Urinary bladder (tissue), 4 donors: Measurements from ENCODE around the gene CTSH. TPM values are rescaled to one million over a fixed set of nuclear protein-coding genes. Genes with fewer than 3 reads are reported as not detected.
"Not testable (repeated sequence)": the region's sequence is repeated elsewhere in the genome, so short reads cannot be mapped to it uniquely, and the experiment has no call there.

Experiments used
- DNase-seq: peaks from one replicate; pipeline ENCODE4 v3.0.0-alpha.2; 2015; ENCODE audit errors: extremely low spot score
- H3K27ac ChIP-seq: one replicate; pipeline ENCODE4 v1.5.1; 2013; ENCODE audit warnings: low read depth, mild to moderate bottlenecking, moderate library complexity
- H3K36me3 ChIP-seq: one replicate; pipeline ENCODE4 v1.6.1; 2013; ENCODE audit warnings: mild to moderate bottlenecking, moderate library complexity; ENCODE audit not compliant: insufficient read depth
- H3K4me1 ChIP-seq: one replicate; pipeline ENCODE4 v1.6.1; 2013; ENCODE audit warnings: mild to moderate bottlenecking, moderate library complexity; ENCODE audit not compliant: insufficient read depth
- H3K4me3 ChIP-seq: one replicate; pipeline ENCODE4 v1.5.1; 2013; ENCODE audit warnings: low read depth, low read length
- WGBS: extraction: QIAGEN DNeasy Blood & Tissue Kit; methylation state at CpG from one replicate; pipeline ENCODE4 v1.1.7; 2013; 5-methylcytosine and 5-hydroxymethylcytosine counted together
- polyA plus RNA-seq: library from polyadenylated mRNA; stranded (reverse); fragments of 200-250 nt; gene quantifications from one replicate; pipeline ENCODE4 v1.2.3, GENCODE V29; 2013
- small RNA-seq: library from RNA; depleted of rRNA; stranded (forward); fragments of <200 nt; gene quantifications from one replicate; pipeline ENCODE3, GENCODE V24; 2014
- total RNA-seq: library from RNA; depleted of rRNA; stranded (reverse); fragments of >200 nt; gene quantifications from one replicate; pipeline ENCODE4 v1.2.3, GENCODE V29; 2014
- donor health status: healthy with polysubstance abuse.
- donor health status: healthy.

Gene CTSH
- total and polyA plus RNA-seq, 2 donors, result 250 to 291 TPM

GRCh38 chr15:78871483-78872127 lies 73.2 kb downstream of the CTSH start:
- not testable (repeated sequence) for H3K27ac ChIP-seq, H3K4me3 ChIP-seq, H3K4me1 ChIP-seq, H3K36me3 ChIP-seq, DNase-seq
- 83% methylated on average over 24 of the region's 24 CpGs for WGBS

Small RNA genes lying within 50 kb of the gene (small RNA-seq; reads per million reads assigned to genes)
- not detected for gene RNU6-415P

Other genes starting within 250 kb of the CTSH start
- 9.6 TPM for gene ADAMTS7, start 133.6 kb downstream of the CTSH start, total RNA-seq
- 3.3 TPM for gene ADAMTS7, start 133.6 kb downstream of the CTSH start, polyA plus RNA-seq
- 465 TPM for gene MORF4L1, start 72.2 kb downstream of the CTSH start, total RNA-seq
- gene MORF4L1, start 72.2 kb downstream of the CTSH start, polyA plus RNA-seq, result 392 TPM
- 0.48 TPM for gene RASGRF1, start 145.7 kb upstream of the CTSH start, total RNA-seq
- 0.10 TPM for gene RASGRF1, start 145.7 kb upstream of the CTSH start, polyA plus RNA-seq